OCI-LY7 (cell line): ENCODE measurements around the gene ABCC8. TPM values are rescaled to one million over a fixed set of nuclear protein-coding genes. Genes with fewer than 3 reads are reported as not detected.

Source experiments
- BruUV-seq: library from RNA; stranded (reverse); fragments of 400-500 nt; replicated peaks from 2 replicates; lab custom pipeline; 2021; lab: Mats Ljungman, UMichigan
- CTCF ChIA-PET: fragments of 300-600 bp; sonication (Branson Sonifier 250); formaldehyde crosslinking; loops from one replicate; lab custom pipeline; 2022; ENCODE audit warnings: antibody characterized with exemption; ENCODE audit not compliant: unreplicated experiment; lab: Charles Lee
- POLR2A ChIA-PET: fragments of 300-600 bp; sonication (Branson Sonifier 250); formaldehyde crosslinking; loops from one replicate; lab custom pipeline; 2022; ENCODE audit warnings: antibody characterized with exemption; lab: Charles Lee
- DNase-seq: peaks from one replicate; pipeline ENCODE4 v3.0.0-alpha.2; 2015; ENCODE audit warnings: low spot score
- H2AFZ ChIP-seq: fragments of 200-600 bp; sonication (generic), shearing (Covaris generic); 2 replicates; pipeline ENCODE4 v1.6.1; 2014; ENCODE audit warnings: mild to moderate bottlenecking, antibody characterized with exemption, low read length, moderate library complexity
- H3K27ac ChIP-seq: fragments of 200-600 bp; sonication (generic); 2 replicates; pipeline ENCODE4 v1.5.1; 2014; ENCODE audit warnings: mixed run types, low read depth, mild to moderate bottlenecking, moderate library complexity, low read length, inconsistent platforms; ENCODE audit not compliant: poor library complexity, severe bottlenecking
- H3K36me3 ChIP-seq: fragments of 200-600 bp; sonication (generic); 2 replicates; pipeline ENCODE4 v1.6.1; 2014; ENCODE audit warnings: mild to moderate bottlenecking, antibody characterized with exemption, low read length, moderate library complexity, mixed read lengths; ENCODE audit not compliant: insufficient read depth
- H3K4me1 ChIP-seq: fragments of 200-600 bp; sonication (generic); 2 replicates; pipeline ENCODE4 v1.5.1; 2014; ENCODE audit warnings: mild to moderate bottlenecking, low read length; ENCODE audit not compliant: insufficient read depth, poor library complexity, severe bottlenecking
- H3K4me2 ChIP-seq: fragments of 200-600 bp; sonication (generic); 2 replicates; pipeline ENCODE4 v1.6.1; 2014; ENCODE audit warnings: mild to moderate bottlenecking, low read length
- H3K4me3 ChIP-seq: fragments of 200-600 bp; sonication (generic); 2 replicates; pipeline ENCODE4 v1.5.1; 2014; ENCODE audit warnings: mild to moderate bottlenecking, low read depth, low read length; ENCODE audit not compliant: poor library complexity, severe bottlenecking
- H3K79me2 ChIP-seq: fragments of 200-600 bp; sonication (generic); 2 replicates; pipeline ENCODE4 v1.6.1; 2016; ENCODE audit warnings: low read depth, mild to moderate bottlenecking, low read length, moderate library complexity, mixed read lengths; ENCODE audit not compliant: insufficient read depth
- H3K9me2 ChIP-seq: fragments of 200-600 bp; sonication (generic); 2 replicates; pipeline ENCODE4 v1.6.1; 2016; ENCODE audit warnings: mild to moderate bottlenecking, low read length, mixed read lengths; ENCODE audit not compliant: insufficient read depth
- H3K9me3 ChIP-seq: fragments of 200-600 bp; sonication (generic); 2 replicates; pipeline ENCODE4 v1.6.1; 2014; ENCODE audit warnings: mild to moderate bottlenecking, mixed run types, low read length, mixed read lengths
- H4K20me1 ChIP-seq: fragments of 200-600 bp; sonication (generic); 2 replicates; pipeline ENCODE4 v1.6.1; 2014; ENCODE audit warnings: mild to moderate bottlenecking, antibody characterized with exemption, low read length, moderate library complexity, mixed read lengths; ENCODE audit not compliant: insufficient read depth
- EZH2phosphoT487 ChIP-seq: fragments of 200-600 bp; sonication (generic); IDR thresholded peaks from 2 replicates; pipeline ENCODE4 v1.6.1; 2018; ENCODE audit warnings: low read depth, borderline replicate concordance, mild to moderate bottlenecking, mixed run types, antibody characterized with exemption, low read length, moderate library complexity, mixed read lengths
- intact Hi-C: fragments of 100-400 bp; cut with micrococcal nuclease; formaldehyde crosslinking; loops from one replicate; pipeline ENCODE4 v1.10.0; 2022; ENCODE audit not compliant: unreplicated experiment
- total RNA-seq, 2 experiments: library from RNA; depleted of rRNA in 1 of 2; stranded (reverse); fragments of >200 nt in 1 of 2; shearing (Covaris generic) in 1 of 2; gene quantifications; 2 replicates each; pipeline ENCODE4 v1.2.3, GENCODE V29; 2014 to 2022
- TF ChIP-seq, protein P1 (sequence below): fragments of 200-600 bp; sonication (generic); conservative IDR thresholded peaks from 2 replicates; pipeline ENCODE4 v1.5.1; 2014; ENCODE audit warnings: mild to moderate bottlenecking, antibody characterized with exemption, low read length, moderate library complexity, mixed read lengths

The ABCC8 gene
- total RNA-seq, 2 experiments from 2014 or later, result not detected

GRCh38 chr11:17439316-17439782 lies 37.3 kb downstream of the ABCC8 start:
- CTCF ChIA-PET, result no interaction called here
- Histone ChIP-seq H3K4me2 (no peak overlapping the region), H3K4me1 (peaks cover 12% of the 10 kb centered on the region), H3K36me3 (no peaks in the 10 kb centered on the region), H4K20me1 (no peaks in the 10 kb centered on the region), H3K79me2 (no peaks in the 10 kb centered on the region), H3K9me2 (no peaks in the 10 kb centered on the region), H3K27ac (no peak overlapping the region), H3K9me3 (0 out of 2 replicates have a peak, but pooled peaks cover 5% of the 10 kb centered on the region), H2AFZ (peak overlapping the region; percentile 72; the same call in 1 of the 2 replicates), H3K4me3 (no peak overlapping the region)
- no TSS peak for BruUV-seq
- TF ChIP-seq, protein P1, sequence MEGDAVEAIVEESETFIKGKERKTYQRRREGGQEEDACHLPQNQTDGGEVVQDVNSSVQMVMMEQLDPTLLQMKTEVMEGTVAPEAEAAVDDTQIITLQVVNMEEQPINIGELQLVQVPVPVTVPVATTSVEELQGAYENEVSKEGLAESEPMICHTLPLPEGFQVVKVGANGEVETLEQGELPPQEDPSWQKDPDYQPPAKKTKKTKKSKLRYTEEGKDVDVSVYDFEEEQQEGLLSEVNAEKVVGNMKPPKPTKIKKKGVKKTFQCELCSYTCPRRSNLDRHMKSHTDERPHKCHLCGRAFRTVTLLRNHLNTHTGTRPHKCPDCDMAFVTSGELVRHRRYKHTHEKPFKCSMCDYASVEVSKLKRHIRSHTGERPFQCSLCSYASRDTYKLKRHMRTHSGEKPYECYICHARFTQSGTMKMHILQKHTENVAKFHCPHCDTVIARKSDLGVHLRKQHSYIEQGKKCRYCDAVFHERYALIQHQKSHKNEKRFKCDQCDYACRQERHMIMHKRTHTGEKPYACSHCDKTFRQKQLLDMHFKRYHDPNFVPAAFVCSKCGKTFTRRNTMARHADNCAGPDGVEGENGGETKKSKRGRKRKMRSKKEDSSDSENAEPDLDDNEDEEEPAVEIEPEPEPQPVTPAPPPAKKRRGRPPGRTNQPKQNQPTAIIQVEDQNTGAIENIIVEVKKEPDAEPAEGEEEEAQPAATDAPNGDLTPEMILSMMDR, result no peak
- no peak for TF ChIP-seq EZH2phosphoT487
- intact Hi-C loops, result no loop called here
- POLR2A ChIA-PET, result no interaction called here
- DNase-seq, result peak; percentile 13

DNA sequence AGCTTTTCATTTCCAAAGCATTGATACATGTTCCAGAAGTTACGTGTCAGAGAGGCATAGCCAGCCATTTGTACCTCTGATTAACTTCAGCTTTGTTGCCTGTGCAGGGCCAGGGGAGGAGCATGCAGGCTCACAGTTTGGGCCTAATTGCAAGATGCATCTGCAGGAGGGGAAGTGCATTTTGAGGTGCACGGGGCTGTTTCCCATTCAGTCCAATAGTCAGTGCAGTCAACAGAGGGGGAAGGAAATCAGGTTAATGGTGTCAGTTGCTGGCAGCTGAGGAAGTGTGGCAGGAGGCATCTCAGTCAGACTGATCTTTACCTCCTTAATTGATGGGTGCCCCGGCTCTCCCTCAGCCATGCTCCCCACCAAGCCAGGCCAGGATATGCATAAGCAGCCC lies 39.3 kb downstream of the ABCC8 start:
- Histone ChIP-seq H3K27ac (no peak overlapping the region), H4K20me1 (no peaks in the 10 kb centered on the region), H3K79me2 (no peaks in the 10 kb centered on the region), H2AFZ (no peak overlapping the region), H3K4me2 (no peak overlapping the region), H3K9me3 (0 out of 2 replicates have a peak, but pooled peaks cover 5% of the 10 kb centered on the region), H3K9me2 (no peaks in the 10 kb centered on the region), H3K4me3 (no peak overlapping the region), H3K36me3 (no peaks in the 10 kb centered on the region), H3K4me1 (peaks cover 12% of the 10 kb centered on the region)
- POLR2A ChIA-PET, result interaction anchor here (0.7 kb wide), 2 partner anchors 18 to 220 kb away, joined by 3 to 4 read pairs; no protein-coding TSS in a partner anchor
- intact Hi-C loops, result no loop called here
- TF ChIP-seq EZH2phosphoT487, result no peak
- TF ChIP-seq, protein P1, result no peak
- CTCF ChIA-PET, result no interaction called here
- no TSS peak for BruUV-seq
- peak; percentile 4 for DNase-seq

- no peak overlapping the region for H3K27ac ChIP-seq
- H2AFZ ChIP-seq, result no peak overlapping the region
- no peaks in the 10 kb centered on the region for H3K79me2 ChIP-seq
- no peaks in the 10 kb centered on the region for H3K9me2 ChIP-seq
- peaks cover 6% of the 10 kb centered on the region for H3K4me1 ChIP-seq
- DNase-seq, result no peak
- no peak overlapping the region for H3K4me2 ChIP-seq
- BruUV-seq, result no TSS peak
- intact Hi-C loops, result no loop called here
- POLR2A ChIA-PET, result interaction anchor here (1.0 to 1.8 kb wide), 3 partner anchors 12 to 68 kb away, joined by 3 to 5 read pairs (median 4); no protein-coding TSS in a partner anchor
- H3K36me3 ChIP-seq, result no peaks in the 10 kb centered on the region
- no peaks in the 10 kb centered on the region for H3K9me3 ChIP-seq
- no peaks in the 10 kb centered on the region for H4K20me1 ChIP-seq
- CTCF ChIA-PET, result no interaction called here
- TF ChIP-seq EZH2phosphoT487, result no peak
- TF ChIP-seq, protein P1, result no peak
- no peak overlapping the region for H3K4me3 ChIP-seq
Observed at GRCh38 chr11:17434108-17434507, 42.5 kb downstream of the ABCC8 start.
